Left forelimb (tissue), 1 donor: Measurements from ENCODE around the gene OR52H1.

ENCODE experiments used
- DNase-seq: peaks from one replicate; pipeline ENCODE4 v3.0.0-alpha.2; 2018; ENCODE audit warnings: low spot score

Gene OR52H1

GRCh38 chr11:5531053-5531831 is 17.1 kb downstream of the OR52H1 start:
- DNase-seq, result no peak

- DNase-seq, result no peak
Measured at GRCh38 chr11:5528495-5528894, 19.8 kb downstream of the OR52H1 start.

- DNase-seq, result no peak
Measured at GRCh38 chr11:5527716-5528115, 20.6 kb downstream of the OR52H1 start.

DNA sequence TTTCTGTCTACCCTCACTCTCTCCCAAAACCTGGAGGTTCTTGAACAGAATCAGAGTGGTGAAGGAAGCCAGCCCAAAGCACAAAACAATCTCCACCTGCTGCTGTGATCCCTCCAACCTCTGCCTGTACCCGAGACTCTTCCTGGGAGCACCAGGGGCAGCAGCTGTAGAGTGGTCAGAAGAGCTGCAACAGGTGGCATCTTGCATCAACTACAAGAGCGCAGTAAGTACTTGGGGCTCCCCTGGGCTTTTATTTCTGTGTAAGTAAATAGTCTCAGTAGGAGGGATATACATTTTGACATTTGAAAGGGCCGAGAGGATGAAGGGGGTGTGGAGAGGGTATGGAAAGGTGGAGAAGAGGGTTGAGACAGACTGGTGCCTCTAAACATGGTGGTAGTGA is 23.6 kb downstream of the OR52H1 start:
- no peak for DNase-seq

DNA sequence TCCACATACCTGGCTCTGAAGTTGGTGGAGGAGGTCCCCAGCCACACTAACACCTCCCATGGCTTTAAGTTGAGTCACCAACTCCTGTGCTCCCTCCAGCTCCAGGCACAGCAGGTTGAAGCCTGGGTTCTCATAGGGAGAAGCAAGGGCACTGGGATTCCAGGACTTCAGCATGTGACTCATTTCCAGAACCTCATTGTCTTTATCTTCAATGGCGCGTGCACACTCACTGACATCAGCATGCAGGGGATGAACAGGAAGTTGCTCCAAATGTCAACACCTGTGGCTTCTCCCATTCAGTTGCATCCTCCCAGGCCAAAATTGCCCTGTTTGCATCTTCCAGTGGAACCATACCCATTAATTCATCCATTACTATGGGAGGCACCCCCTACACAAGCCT is 26.0 kb downstream of the OR52H1 start:
- DNase-seq, result no peak

DNA sequence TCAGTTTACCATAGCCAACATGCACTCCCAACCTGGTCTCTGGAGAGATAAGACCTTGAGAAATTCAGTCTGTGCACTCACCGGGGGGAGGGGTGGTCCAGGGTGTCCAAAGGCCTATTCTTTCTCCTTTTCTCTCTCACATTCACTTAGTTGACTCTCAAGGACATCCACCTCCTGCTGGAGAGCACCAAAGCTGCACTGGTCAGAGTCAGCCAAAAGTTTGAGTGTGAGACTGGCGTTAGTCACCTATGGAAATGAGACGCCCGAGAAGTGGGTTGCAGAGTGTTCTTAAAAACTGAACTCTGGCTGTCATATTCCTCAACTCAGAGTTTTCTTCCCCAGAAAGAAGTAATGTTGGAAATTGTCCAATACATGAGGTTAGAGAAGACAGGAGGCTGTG is 26.8 kb downstream of the OR52H1 start:
- no peak for DNase-seq

GRCh38 chr11:5516599-5516998 is 31.7 kb downstream of the OR52H1 start, which contains the start of gene UBQLNL:
TSS of gene UBQLNL (minus strand) at chr11:5516699. CDS start at chr11:5516441, 258 bp downstream.
- DNase-seq, result no peak

- no peak for DNase-seq
Measured at GRCh38 chr11:5514841-5515240, 33.5 kb downstream of the OR52H1 start.

DNA sequence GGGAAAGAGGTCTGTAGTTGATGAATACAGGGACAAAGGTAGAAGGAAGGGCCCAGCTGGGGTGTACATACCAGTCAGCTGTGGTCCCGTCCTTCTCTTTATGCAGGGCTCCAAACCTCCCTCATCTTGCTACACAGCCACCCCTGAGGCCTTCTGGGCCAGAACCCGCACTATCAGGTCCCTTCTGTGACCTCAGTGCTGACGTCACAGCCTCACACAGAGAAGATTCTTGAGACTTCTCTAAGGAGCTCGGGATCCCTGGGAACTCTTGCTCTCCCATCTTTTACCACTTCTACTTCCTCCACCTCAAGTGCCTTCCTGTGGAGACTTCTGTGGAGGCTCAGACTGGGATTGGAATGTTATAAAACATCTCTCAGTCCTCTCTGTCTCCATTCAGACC is 38.5 kb downstream of the OR52H1 start, which contains the start of gene UBQLN3:
TSS of gene UBQLN3 (minus strand) at position 155 of the 400 bp plus-strand sequence. CDS start 399 bp downstream, outside the sequence.
- no peak for DNase-seq

- no peak for DNase-seq
Measured at GRCh38 chr11:5508605-5509004, 39.7 kb downstream of the OR52H1 start.

DNA sequence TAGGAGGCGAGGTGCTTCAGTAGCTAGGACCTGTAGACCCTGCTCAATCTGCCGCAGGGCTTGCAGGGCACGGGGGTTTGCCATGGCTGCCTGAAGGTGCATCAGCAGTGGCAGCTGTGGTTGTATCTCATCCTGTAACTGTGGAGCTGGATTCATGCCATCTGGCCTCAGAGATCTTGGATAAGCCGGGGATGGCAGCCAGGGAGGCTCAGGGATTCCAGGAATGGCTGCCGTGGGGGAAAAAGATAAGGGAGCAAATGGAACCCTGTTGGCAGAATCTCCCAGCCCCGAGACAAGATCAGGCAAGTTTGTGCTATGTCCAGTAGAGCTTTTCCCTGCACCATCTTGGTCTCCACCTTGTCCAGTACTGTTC is 40.4 kb downstream of the OR52H1 start:
- DNase-seq, result no peak

- DNase-seq, result no peak
Measured at GRCh38 chr11:5507177-5507932, 41.0 kb downstream of the OR52H1 start.

DNA sequence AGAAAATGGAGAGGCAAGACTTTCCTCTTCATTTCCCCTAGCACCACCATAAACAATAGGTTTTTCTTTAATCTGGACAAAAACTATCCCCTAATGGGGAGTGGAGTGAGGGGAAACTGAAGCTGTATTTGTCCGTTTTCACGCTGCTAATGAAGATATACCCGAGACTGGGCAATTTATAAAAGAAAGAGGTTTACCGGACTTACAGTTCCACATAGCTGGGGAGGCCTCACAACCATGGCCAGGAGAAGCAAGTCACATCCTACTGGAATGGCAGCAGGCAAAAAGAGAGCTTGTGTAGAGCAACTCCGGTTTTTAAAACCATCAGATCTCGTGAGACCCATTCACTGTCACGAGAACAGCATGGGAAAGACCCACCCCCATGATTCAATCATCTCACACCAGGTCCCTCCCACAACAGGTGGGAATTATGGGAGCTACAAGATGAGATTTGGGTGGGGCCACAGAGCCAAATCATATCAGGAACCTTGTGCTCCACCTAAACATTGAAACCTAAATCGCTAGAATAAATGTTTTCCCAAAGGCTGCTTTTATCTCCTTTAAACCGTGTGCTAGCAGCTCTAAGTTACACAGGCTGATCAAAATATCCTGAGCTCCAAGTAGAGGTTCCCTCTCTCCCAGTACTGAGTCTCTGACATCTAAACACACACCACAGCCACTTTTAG is 42.8 kb downstream of the OR52H1 start:
- DNase-seq, result no peak

DNA sequence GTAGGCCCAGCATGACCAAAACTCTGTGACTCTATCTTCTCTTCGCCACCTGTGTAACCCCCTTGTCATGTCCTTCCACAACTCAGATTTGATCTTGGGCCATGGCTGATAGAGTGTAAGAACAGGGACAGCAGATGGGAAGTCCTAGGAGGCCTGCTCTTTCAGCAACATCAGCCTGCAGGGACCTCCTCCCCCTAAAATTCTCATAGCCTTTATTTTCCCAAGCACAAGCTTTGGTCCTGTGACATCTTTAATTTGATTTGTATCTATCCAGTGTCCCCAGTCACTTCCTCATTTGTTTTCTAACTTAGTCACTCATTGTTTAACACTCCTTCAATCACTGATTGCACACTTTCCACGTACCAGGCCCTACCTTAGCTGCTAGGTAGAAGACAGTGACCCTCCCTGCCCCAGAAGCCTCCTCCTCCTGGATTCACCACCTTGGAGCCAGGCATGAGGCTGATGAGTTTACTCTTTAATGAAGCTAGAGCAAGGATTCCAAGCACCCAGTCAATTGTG is 43.9 kb downstream of the OR52H1 start:
- no peak for DNase-seq

- DNase-seq, result no peak
Measured at GRCh38 chr11:5500393-5500801, 47.9 kb downstream of the OR52H1 start.

DNA sequence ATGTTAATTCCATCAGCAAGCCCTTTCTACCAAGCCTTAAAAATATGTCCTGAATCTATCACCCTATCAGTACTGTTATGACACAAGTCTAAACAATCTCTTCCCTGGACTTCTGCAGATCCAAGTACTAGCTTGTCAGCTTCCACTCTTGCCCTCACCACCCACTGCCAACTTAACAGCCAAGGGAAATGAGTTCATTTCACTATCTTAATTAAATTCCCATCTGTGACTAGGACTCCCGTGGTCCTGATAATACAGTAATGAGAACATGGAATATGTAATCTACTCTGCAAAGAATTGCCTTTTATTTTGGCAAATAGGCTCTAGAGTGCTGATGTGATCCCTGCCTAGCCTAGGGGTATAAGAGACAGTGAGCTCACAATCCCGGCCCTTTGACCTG is 48.7 kb downstream of the OR52H1 start:
- DNase-seq, result no peak
